ENCODE results near the gene PPA2. TPM values are rescaled to one million over a fixed set of nuclear protein-coding genes. Genes with fewer than 3 reads are reported as not detected.
"Not testable (repeated sequence)": the region's sequence is repeated elsewhere in the genome, so short reads cannot be mapped to it uniquely, and the experiment has no call there.

The PPA2 gene
- total RNA-seq, 2 donors from 2014 or later, result 54.0 to 168 TPM

DNA sequence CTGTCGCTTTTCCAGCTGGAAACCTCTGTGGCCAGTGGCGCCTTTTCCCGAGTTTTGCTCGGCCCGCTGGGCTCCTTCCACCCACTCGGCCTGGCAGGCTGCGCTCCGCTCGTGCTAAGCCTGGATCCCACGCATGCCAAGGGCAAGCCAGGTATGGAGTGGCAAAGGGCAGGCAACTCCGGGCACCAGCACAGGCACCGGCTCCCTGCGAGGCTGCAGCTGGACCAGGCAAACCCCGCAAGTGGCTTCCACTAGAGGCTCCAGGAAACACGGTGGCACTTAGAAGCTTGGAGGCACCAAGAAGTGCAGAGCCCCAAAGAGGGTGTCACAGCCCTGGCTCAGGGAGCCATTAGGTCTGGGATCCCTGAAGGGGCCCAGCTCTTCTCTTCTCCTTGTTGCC is 59.5 kb downstream of the PPA2 start:
- H3K27ac ChIP-seq, result no peak overlapping the region
- WGBS, result 87% methylated on average over 14 of the region's 15 CpGs

DNA sequence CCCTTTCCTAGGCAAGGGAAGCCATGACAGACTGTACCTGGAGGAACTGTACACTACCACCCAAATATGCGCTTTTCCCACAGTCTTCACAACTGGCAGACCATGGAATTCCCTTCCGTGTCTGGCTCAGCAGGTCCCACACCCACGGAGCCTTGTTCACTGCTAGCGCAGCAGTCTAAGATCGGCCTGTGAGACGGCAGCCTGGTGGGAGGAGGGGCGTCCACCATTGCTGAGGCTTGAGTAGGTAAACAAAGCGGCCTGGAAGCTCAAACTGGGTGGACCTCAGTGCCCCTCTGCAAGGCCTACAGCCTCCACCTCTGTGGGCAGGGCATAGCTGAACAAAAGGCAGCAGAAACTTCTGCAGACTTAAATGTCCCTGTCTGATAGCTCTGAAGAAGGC is 64.7 kb downstream of the PPA2 start:
- intact Hi-C loops (cut with DNase I), result not testable (repeated sequence)
- 93% methylated on average over 8 of the region's 8 CpGs for WGBS

More for the DNA sequence above, 59.5 kb downstream of the PPA2 start:
- Histone ChIP-seq H3K4me3 (no peak overlapping the region), H3K9me3 (no peaks in the 10 kb centered on the region), H3K4me1 (replicated peaks) (no peaks in the 10 kb centered on the region), H3K36me3 (no peaks in the 10 kb centered on the region), H3K27me3 (replicated peaks; ENCODE audit: insufficient read depth) (no peaks in the 10 kb centered on the region)
- intact Hi-C loops (cut with DNase I), result no loop called here
- no peak for TF ChIP-seq POLR2A (IDR thresholded peaks at IDR 0.05)
- no peak for TF ChIP-seq POLR2AphosphoS5 (IDR thresholded peaks at IDR 0.05)
- TF ChIP-seq, protein P1, sequence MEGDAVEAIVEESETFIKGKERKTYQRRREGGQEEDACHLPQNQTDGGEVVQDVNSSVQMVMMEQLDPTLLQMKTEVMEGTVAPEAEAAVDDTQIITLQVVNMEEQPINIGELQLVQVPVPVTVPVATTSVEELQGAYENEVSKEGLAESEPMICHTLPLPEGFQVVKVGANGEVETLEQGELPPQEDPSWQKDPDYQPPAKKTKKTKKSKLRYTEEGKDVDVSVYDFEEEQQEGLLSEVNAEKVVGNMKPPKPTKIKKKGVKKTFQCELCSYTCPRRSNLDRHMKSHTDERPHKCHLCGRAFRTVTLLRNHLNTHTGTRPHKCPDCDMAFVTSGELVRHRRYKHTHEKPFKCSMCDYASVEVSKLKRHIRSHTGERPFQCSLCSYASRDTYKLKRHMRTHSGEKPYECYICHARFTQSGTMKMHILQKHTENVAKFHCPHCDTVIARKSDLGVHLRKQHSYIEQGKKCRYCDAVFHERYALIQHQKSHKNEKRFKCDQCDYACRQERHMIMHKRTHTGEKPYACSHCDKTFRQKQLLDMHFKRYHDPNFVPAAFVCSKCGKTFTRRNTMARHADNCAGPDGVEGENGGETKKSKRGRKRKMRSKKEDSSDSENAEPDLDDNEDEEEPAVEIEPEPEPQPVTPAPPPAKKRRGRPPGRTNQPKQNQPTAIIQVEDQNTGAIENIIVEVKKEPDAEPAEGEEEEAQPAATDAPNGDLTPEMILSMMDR (IDR thresholded peaks at IDR 0.05), result no peak
- DNase-seq (ENCODE audit: low spot score), result no peak

DNA sequence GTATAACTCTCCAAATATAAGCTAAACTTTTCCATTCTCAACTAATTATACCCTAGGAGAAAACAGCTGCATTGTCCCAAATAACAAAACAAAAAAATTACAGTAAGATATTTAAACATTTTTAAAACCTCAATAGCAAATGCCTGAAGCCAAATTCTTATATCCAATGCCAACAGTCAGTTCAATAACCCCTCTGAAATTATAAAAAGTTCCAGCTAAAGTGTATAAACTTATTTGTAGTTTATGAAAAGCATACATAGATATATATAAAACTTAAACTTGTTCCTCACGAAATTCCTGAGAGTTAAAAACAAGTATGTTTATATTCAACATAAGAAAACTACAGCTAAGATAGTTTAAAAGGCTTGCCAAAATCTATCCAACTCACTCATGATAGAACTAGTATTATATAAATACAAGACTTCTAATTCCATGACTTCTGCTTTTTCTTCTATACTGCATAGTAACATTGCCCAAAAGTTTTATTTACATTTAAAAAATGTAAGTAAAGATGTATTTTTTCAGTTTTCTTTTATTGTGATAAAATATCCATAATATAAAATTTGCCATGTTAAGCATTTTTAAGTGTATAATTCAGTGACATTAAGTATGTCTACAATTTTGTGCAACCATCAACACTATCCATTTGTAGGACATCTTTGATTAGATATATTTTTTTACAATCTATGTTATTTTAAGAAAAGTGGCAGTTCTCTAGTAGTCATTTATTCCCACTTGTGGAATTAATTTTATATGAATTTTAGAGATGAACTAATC is 72.8 kb downstream of the PPA2 start:
- no peaks in the 10 kb centered on the region for H3K27me3 ChIP-seq (replicated peaks; ENCODE audit: insufficient read depth)
- no peaks in the 10 kb centered on the region for H3K36me3 ChIP-seq
- H3K4me3 ChIP-seq, result no peak overlapping the region
- H3K4me1 ChIP-seq (replicated peaks), result no peaks in the 10 kb centered on the region
- 80% methylated on average over 1 of the region's 1 CpG for WGBS
- H3K27ac ChIP-seq, result no peak overlapping the region
- intact Hi-C loops (cut with DNase I), result no loop called here
- no peak for DNase-seq (ENCODE audit: low spot score)
- H3K9me3 ChIP-seq, result no peaks in the 10 kb centered on the region
- no peak for TF ChIP-seq POLR2A (IDR thresholded peaks at IDR 0.05)

More for the DNA sequence above, 64.7 kb downstream of the PPA2 start:
- H3K9me3 ChIP-seq; H3K27ac ChIP-seq; DNase-seq (ENCODE audit: low spot score); H3K27me3 ChIP-seq (replicated peaks; ENCODE audit: insufficient read depth); H3K36me3 ChIP-seq; H3K4me3 ChIP-seq; H3K4me1 ChIP-seq (replicated peaks): not testable (repeated sequence)

DNA sequence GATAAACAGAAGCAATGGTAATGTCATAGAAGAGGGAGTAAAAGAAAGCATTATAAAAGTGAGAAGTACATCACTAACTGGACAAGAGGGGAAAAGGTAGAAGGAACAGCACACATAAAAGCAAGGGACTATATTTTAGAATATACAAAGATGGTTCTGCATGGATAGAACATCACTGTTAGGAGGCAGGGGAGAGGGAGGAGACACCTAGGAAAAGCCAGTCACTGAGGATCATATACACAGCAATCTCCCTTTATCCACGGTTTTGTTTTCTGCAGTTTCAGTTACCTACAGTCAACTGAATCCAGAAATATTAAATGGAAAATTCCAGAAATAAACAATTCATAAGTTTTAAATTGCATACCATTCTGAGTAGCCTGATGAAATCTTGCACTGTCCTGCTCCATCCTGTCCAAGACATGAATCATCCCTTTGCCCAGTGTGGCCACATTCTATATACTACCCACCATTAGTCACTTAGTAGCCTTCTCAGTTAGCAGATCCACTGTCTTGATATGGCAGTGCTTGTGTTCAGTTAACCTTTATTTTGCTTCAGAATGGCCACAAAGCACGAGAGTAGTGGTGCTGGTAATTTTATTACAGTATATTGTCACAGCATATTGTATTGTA is 74.2 kb downstream of the PPA2 start:
- intact Hi-C loops (cut with DNase I), result no loop called here
- Histone ChIP-seq H3K36me3 (no peaks in the 10 kb centered on the region), H3K9me3 (no peaks in the 10 kb centered on the region), H3K4me1 (replicated peaks) (no peaks in the 10 kb centered on the region), H3K27me3 (replicated peaks; ENCODE audit: insufficient read depth) (no peaks in the 10 kb centered on the region), H3K27ac (no peak overlapping the region), H3K4me3 (no peak overlapping the region)
- TF ChIP-seq POLR2AphosphoS5 (IDR thresholded peaks at IDR 0.05) (no peak), POLR2A (IDR thresholded peaks at IDR 0.05) (no peak)
- TF ChIP-seq, protein P1 (IDR thresholded peaks at IDR 0.05), result no peak
- WGBS, result 86% methylated on average over 2 of the region's 2 CpGs
- DNase-seq (ENCODE audit: low spot score), result no peak

DNA sequence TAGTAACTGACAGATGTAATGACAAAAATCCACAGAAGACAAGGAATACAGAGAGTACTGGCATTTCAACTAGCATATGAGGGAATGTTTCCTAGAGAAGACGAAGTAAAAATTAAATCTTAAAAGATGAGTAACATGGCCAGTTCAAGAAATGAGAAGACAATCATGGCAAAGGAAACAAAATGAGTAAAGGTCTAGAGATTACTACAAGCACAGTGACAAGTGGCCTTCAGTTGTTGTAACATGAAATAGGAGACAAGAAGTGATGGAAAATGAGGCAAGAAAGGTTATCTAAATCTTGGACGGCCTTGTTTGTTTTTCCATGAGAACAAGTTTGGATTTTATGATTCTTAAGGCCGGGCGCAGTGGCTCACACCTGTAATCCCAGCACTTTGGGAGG is 81.0 kb downstream of the PPA2 start:
- H3K4me1 ChIP-seq (replicated peaks), result no peaks in the 10 kb centered on the region
- H3K4me3 ChIP-seq, result no peak overlapping the region
- H3K27ac ChIP-seq, result no peak overlapping the region
- intact Hi-C loops (cut with DNase I), result no loop called here
- no peaks in the 10 kb centered on the region for H3K27me3 ChIP-seq (replicated peaks; ENCODE audit: insufficient read depth)
- DNase-seq (ENCODE audit: low spot score), result no peak
- H3K36me3 ChIP-seq, result no peaks in the 10 kb centered on the region
- 71% methylated on average over 4 of the region's 4 CpGs for WGBS
- TF ChIP-seq POLR2A (IDR thresholded peaks at IDR 0.05), result no peak
- TF ChIP-seq POLR2AphosphoS5 (IDR thresholded peaks at IDR 0.05), result no peak
- TF ChIP-seq, protein P1 (IDR thresholded peaks at IDR 0.05), result no peak
- no peaks in the 10 kb centered on the region for H3K9me3 ChIP-seq

DNA sequence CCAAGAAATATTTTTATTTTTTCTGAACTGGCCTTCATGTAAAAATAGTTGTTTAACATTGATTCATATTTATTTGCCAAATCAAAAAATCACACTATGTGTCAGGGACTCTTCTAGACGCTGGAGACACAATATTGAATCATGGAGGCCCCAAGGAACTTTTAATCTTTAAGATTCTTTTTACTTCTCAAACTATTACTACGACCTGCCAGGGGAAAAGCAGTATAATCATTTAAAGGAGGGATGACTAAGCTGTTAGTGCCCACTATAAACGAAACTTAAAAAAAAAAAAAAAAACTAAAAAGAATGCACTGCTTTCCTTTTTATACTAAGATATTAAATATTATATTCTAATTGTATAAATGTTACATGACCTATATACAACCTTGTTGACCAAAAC is 84.7 kb downstream of the PPA2 start:
- H3K9me3 ChIP-seq, result no peaks in the 10 kb centered on the region
- H3K27ac ChIP-seq, result no peak overlapping the region
- DNase-seq (ENCODE audit: low spot score), result no peak
- no peak overlapping the region for H3K4me3 ChIP-seq
- 82% methylated on average over 3 of the region's 3 CpGs for WGBS
- H3K27me3 ChIP-seq (replicated peaks; ENCODE audit: insufficient read depth), result no peaks in the 10 kb centered on the region
- H3K36me3 ChIP-seq, result no peaks in the 10 kb centered on the region
- H3K4me1 ChIP-seq (replicated peaks), result no peaks in the 10 kb centered on the region
- intact Hi-C loops (cut with DNase I), result no loop called here
- TF ChIP-seq, protein P1 (IDR thresholded peaks at IDR 0.05), result no peak
- TF ChIP-seq POLR2A (IDR thresholded peaks at IDR 0.05) (no peak), POLR2AphosphoS5 (IDR thresholded peaks at IDR 0.05) (no peak)

Data from prostate gland (tissue), 2 donors.